A549 (cell line): ENCODE results near the gene RBM10. TPM values are rescaled to one million over a fixed set of nuclear protein-coding genes. Genes with fewer than 3 reads are reported as not detected.

ENCODE experiments used
- ATAC-seq, 2 experiments: fragments of 200-7000 bp in 1 of 2; fragments of >200 bp in 1 of 2; cut with Nextera tagmentation in 1 of 2; cut with Tn5 transposase in 1 of 2; 3 replicates each; pipeline versions ENCODE4 v1.8.0 to v1.9.1; 2018 to 2020; ENCODE audit warnings: mild to moderate bottlenecking in 1 of 2, moderate library complexity in 1 of 2
- CTCF ChIA-PET: fragments of 300-600 bp; sonication (Branson Sonifier 250); formaldehyde crosslinking; extraction: SDS; loops from one replicate; lab custom pipeline; 2021; ENCODE audit warnings: antibody characterized with exemption, inconsistent platforms; lab: Yijun Ruan, JAX
- POLR2A ChIA-PET: fragments of 350-600 bp; formaldehyde crosslinking; extraction: SDS; loops from one replicate; lab custom pipeline; 2021; ENCODE audit warnings: antibody characterized with exemption, inconsistent platforms; lab: Yijun Ruan, JAX
- DNase-seq, 2 experiments: peaks; one replicate each; pipeline versions ENCODE4 v3.0.0 to v3.0.0-alpha.2; 2011 to 2016; ENCODE audit warnings: low read depth in 1 of 2, low spot score in 1 of 2
- FAIRE-seq: peaks from 2 replicates; lab custom pipeline; 2011; peaks lifted over from hg19 to GRCh38; lab: Jason Lieb, UNC
- H3K27ac ChIP-seq, 2 experiments: fragments of >200 bp; sonication (Bioruptor Twin); formaldehyde crosslinking; 3 replicates each; pipeline ENCODE4 v1.5.1; 2016 to 2017
- H3K4me1 ChIP-seq: fragments of >200 bp; sonication (Bioruptor Twin); formaldehyde crosslinking; 3 replicates; pipeline ENCODE4 v1.6.1; 2016
- H3K4me2 ChIP-seq: fragments of >200 bp; sonication (Bioruptor Twin); formaldehyde crosslinking; 3 replicates; pipeline ENCODE4 v1.6.1; 2016
- H3K4me3 ChIP-seq: fragments of >200 bp; sonication (Bioruptor Twin); formaldehyde crosslinking; 3 replicates; pipeline ENCODE4 v1.5.1; 2016
- H3K9me3 ChIP-seq: fragments of >200 bp; sonication (Bioruptor Twin); formaldehyde crosslinking; 3 replicates; pipeline ENCODE4 v1.6.1; 2016
- BHLHE40 ChIP-seq: IDR thresholded peaks from 2 replicates; pipeline ENCODE4 v1.6.1; 2012; ENCODE audit warnings: low read depth, low read length, inconsistent platforms
- EHMT2 ChIP-seq: fragments of 200-600 bp; sonication (generic); IDR thresholded peaks from 2 replicates; pipeline ENCODE4 v1.6.1; 2016; ENCODE audit warnings: antibody characterized with exemption, low read depth, mild to moderate bottlenecking, moderate library complexity
- HEYL ChIP-seq: fragments of 250-450 bp; sonication (Bioruptor Pico); IDR thresholded peaks from 2 replicates; pipeline ENCODE4 v1.8.0; 2021; ENCODE audit warnings: mild to moderate bottlenecking, moderate library complexity
- JUN ChIP-seq, 2 experiments: fragments of >200 bp; sonication (Bioruptor Twin); formaldehyde crosslinking; IDR thresholded peaks; 2 replicates in 1 of 2; 3 replicates in 1 of 2; pipeline ENCODE4 v1.6.1; 2016 to 2017
- MAFK ChIP-seq: fragments of 450-650 bp; IDR thresholded peaks from 2 replicates; pipeline ENCODE4 v1.6.1; 2014; ENCODE audit not compliant: partially characterized antibody
- PHF8 ChIP-seq: fragments of 200-600 bp; sonication (generic); IDR thresholded peaks from 2 replicates; pipeline ENCODE4 v1.6.1; 2016; ENCODE audit warnings: low read depth, mild to moderate bottlenecking, antibody characterized with exemption, moderate library complexity, borderline replicate concordance
- POLR2A ChIP-seq: IDR thresholded peaks from 2 replicates; pipeline ENCODE4 v1.6.1; 2012; ENCODE audit warnings: mild to moderate bottlenecking, low read length
- TFCP2L1 ChIP-seq: fragments of 250-450 bp; sonication (Bioruptor Pico); IDR thresholded peaks from 2 replicates; pipeline ENCODE4 v1.5.0; 2021; ENCODE audit warnings: mild to moderate bottlenecking
- WGBS: methylation state at CpG from one replicate; pipeline ENCODE4 v1.1.6; 2017; ENCODE audit errors: missing lambda C conversion rate; 5-methylcytosine and 5-hydroxymethylcytosine counted together
- polyA plus RNA-seq, 4 experiments: library from polyadenylated mRNA; depleted of rRNA in 3 of 4; stranded (reverse); fragments of >200 nt; fragmentation: RNase III in 1 of 4; extraction: RNeasy Plus Mini Kit Qiagen cat#74134 plus additional on column Dnase treatment in 1 of 4; gene quantifications; 2 replicates in 3 of 4; 3 replicates in 1 of 4; pipeline ENCODE4 v1.2.3, GENCODE V29; 2011 to 2017
- small RNA-seq, 6 experiments: library from RNA; depleted of rRNA; stranded (forward); fragments of <200 nt; gene quantifications; one replicate each; pipeline ENCODE3, GENCODE V24; 2012
- TF ChIP-seq, protein P1 (sequence below): fragments of >200 bp; sonication (Bioruptor Twin); formaldehyde crosslinking; IDR thresholded peaks from 3 replicates; pipeline ENCODE4 v1.5.1; 2016

RBM10 gene
- polyA plus RNA-seq, 2 of the 4 experiments (the other 2 are of a cell fraction), result 21.1 to 29.8 TPM

DNA sequence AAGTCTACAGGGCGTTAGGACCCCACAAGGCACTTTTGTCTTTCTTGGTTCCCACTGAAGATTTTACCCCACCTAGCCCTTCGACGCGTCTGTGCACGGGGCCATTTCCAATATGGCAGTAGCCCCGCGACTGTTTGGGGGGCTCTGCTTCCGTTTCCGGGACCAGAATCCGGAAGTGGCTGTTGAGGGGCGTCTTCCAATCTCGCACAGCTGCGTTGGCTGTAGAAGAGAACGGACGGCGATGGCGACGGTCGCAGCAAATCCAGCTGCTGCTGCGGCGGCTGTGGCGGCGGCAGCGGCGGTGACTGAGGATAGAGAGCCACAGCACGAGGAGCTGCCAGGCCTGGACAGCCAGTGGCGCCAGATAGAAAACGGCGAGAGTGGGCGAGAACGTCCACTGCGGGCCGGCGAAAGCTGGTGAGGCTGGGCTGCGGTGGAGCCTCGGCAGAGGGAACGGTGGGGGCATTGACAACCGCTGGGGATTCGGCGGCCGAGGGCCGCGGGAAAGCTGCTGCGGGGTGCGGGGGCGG lies 87.8 kb downstream of the RBM10 start, which contains the start of gene USP11 (continued):
- peak; percentile 63; the same call in 1 of the 2 replicates for TF ChIP-seq PHF8

DNA sequence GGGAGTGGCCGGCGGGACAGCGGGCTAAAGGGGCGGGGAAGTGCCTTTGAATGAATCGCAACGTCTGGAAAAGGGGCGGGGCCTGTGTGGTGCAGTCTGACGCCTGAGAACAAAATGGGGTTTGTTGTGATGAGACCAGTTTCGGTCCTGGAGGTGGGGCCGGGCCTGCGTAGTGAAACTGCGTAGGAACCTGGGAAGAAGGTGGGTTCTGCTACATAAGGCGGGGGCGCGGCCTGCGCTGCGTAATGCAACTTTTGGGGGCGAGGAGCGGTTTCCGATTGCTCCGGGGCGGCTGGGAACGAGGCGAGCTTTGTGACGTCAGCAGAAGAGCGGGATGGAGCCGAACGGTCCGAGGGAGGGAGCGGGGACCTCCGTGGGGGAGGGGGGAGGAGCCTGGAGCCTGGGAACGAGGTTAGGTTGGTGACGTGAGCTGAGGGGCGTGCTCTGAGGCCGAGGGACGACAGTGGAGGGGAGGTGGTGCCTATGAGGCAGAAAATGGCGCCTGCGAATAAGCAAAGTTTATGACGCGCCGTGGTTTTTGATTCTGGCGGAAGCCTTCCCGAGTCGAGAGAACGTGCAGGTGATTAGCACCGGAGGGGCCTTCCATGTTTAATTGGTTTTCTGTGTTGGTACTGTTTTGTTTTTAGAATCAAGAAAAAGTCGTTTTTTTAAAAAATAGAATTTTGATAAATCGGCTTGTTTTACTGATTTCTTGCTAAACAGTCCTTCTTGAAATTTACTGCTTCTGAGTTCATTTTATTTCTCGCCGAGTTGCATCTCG lies 88.5 kb downstream of the RBM10 start:
- DNase-seq (peak; percentile 81 to 99), ATAC-seq (peak; percentile 93 to 94), FAIRE-seq (peak; percentile 7)
- CTCF ChIA-PET, result interaction anchor here (1.1 kb wide), 1 partner anchor 79 kb away, joined by 3 read pairs; no protein-coding TSS in a partner anchor
- H3K4me2 ChIP-seq, result peak overlapping the region; percentile 94
- peak overlapping the region; percentile 85 for H3K4me3 ChIP-seq
- peaks cover 22% of the 10 kb centered on the region for H3K4me1 ChIP-seq
- H3K27ac ChIP-seq, result peak overlapping the region; percentile 93 to 95
- WGBS, result 1% methylated on average over 31 of the region's 51 CpGs
- no peak for TF ChIP-seq HEYL (CRISPR knock-in tag)
- peak; percentile 20 for TF ChIP-seq MAFK
- TF ChIP-seq BHLHE40, result no peak
- peak; percentile 15 to 48; a peak in 1 of 5 replicates for TF ChIP-seq JUN (IDR thresholded peaks at IDR 0.05)
- peak; percentile 32 for TF ChIP-seq POLR2A
- POLR2A ChIA-PET, result interaction anchor here (0.6 to 3.3 kb wide), 14 partner anchors 12 to 1634 kb away, joined by 3 to 43 read pairs (median 4); partner anchors contain the start of genes CDK16 and RBM3
- H3K9me3 ChIP-seq, result no peaks in the 10 kb centered on the region

DNA sequence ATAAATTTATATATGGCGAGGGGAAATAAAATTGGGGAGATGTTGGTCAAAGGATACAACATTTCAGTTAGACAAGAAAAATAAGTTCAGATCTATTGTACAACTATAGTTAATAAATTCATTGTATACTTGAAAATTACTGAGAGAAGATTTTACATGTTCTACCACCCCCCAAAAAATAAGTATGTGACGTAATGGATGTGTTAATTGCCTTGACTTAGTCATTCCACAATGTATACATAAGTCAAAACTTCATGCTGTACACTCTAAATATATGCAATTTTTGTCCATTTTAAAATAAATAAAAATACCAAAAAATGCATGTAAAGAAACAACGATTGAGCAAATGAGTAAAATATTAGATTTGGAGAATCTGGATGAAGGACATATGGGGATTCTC lies 89.6 kb downstream of the RBM10 start:
- Histone ChIP-seq H3K4me3 (peak overlapping the region; percentile 85), H3K4me2 (peak overlapping the region; percentile 94), H3K9me3 (no peaks in the 10 kb centered on the region), H3K4me1 (peaks cover 22% of the 10 kb centered on the region), H3K27ac (peak overlapping the region in 1 of 2 experiments; percentile 87; a peak in 3 of 6 replicates)
- FAIRE-seq (no peak), DNase-seq (no peak), ATAC-seq (no peak)
- WGBS, result 61% methylated on average over 3 of the region's 3 CpGs
- ChIA-PET CTCF (interaction anchor here (1.0 kb wide), 1 partner anchor 289 kb away, joined by 4 read pairs; no protein-coding TSS in a partner anchor), POLR2A (no interaction called here)
- TF ChIP-seq, protein P1, sequence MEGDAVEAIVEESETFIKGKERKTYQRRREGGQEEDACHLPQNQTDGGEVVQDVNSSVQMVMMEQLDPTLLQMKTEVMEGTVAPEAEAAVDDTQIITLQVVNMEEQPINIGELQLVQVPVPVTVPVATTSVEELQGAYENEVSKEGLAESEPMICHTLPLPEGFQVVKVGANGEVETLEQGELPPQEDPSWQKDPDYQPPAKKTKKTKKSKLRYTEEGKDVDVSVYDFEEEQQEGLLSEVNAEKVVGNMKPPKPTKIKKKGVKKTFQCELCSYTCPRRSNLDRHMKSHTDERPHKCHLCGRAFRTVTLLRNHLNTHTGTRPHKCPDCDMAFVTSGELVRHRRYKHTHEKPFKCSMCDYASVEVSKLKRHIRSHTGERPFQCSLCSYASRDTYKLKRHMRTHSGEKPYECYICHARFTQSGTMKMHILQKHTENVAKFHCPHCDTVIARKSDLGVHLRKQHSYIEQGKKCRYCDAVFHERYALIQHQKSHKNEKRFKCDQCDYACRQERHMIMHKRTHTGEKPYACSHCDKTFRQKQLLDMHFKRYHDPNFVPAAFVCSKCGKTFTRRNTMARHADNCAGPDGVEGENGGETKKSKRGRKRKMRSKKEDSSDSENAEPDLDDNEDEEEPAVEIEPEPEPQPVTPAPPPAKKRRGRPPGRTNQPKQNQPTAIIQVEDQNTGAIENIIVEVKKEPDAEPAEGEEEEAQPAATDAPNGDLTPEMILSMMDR, result no peak

DNA sequence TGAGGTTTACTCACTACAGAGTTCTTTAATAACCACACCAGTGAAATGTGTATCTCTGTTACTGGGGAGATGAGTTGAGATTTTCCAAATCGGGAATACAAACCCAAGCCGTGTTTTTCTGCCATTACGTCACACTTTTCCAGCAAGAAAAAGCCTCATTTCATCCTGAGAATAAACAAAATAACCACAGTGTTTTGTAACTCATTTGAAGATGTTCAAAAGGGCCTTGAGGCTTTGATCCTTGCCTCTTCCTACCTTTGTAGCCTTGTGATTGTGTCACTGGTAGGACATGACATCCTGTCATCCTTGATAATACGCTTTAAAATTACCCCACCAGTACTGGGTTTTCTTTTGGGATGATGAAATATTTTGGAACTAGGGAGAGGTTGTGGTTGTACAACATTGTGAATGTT lies 90.7 kb downstream of the RBM10 start:
- no peaks in the 10 kb centered on the region for H3K9me3 ChIP-seq
- no peak for ATAC-seq
- CTCF ChIA-PET, result interaction anchor here (1.0 kb wide), 1 partner anchor 288 kb away, joined by 4 read pairs; no protein-coding TSS in a partner anchor
- FAIRE-seq, result no peak
- H3K27ac ChIP-seq, result no peak overlapping the region
- H3K4me3 ChIP-seq, result no peak overlapping the region
- no peak for DNase-seq
- TF ChIP-seq EHMT2 (no peak), TFCP2L1 (CRISPR knock-in tag) (no peak)
- TF ChIP-seq, all 56 proteins: peak for 0
- POLR2A ChIA-PET, result no interaction called here
- Histone ChIP-seq H3K4me2 (peak overlapping the region; percentile 94; the same call in 1 of the 3 replicates), H3K4me1 (peaks cover 22% of the 10 kb centered on the region)
- WGBS, result 88% methylated on average over 4 of the region's 4 CpGs

Small RNAs within 50 kb of the gene (small RNA-seq; reads per million reads assigned to genes)
- gene RNU12-2P, result 0 to 0.43 (median 0) reads per million in 6 experiments

Other genes starting within 250 kb of the RBM10 start
- 19.8 and 28.8 TPM in 2 replicates for gene JADE3, start 232.8 kb upstream of the RBM10 start, polyA plus RNA-seq (2011; rRNA removed)
- gene JADE3, start 232.8 kb upstream of the RBM10 start, polyA plus RNA-seq (2017; fragmentation: RNase III; extraction: RNeasy Plus Mini Kit Qiagen cat#74134 plus additional on column Dnase treatment), result 10.4 to 10.6 TPM (median 10.5 TPM) in 3 replicates
- 0.14 TPM in 1 of 2 replicates, not detected in the other for gene RGN, start 66.8 kb upstream of the RBM10 start, polyA plus RNA-seq (2011; rRNA removed)
- 0.28 TPM in 1 of 3 replicates, not detected in the others for gene RGN, start 66.8 kb upstream of the RBM10 start, polyA plus RNA-seq (2017; fragmentation: RNase III; extraction: RNeasy Plus Mini Kit Qiagen cat#74134 plus additional on column Dnase treatment)
- 84.5 and 101 TPM in 2 replicates for gene NDUFB11, start 519 bp upstream of the RBM10 start, polyA plus RNA-seq (2011; rRNA removed)
- 139 to 147 TPM (median 145 TPM) in 3 replicates for gene NDUFB11, start 519 bp upstream of the RBM10 start, polyA plus RNA-seq (2017; fragmentation: RNase III; extraction: RNeasy Plus Mini Kit Qiagen cat#74134 plus additional on column Dnase treatment)
- 160 and 192 TPM in 2 replicates for gene UBA1, start 48.6 kb downstream of the RBM10 start, polyA plus RNA-seq (2011; rRNA removed)
- 188 to 196 TPM (median 192 TPM) in 3 replicates for gene UBA1, start 48.6 kb downstream of the RBM10 start, polyA plus RNA-seq (2017; fragmentation: RNase III; extraction: RNeasy Plus Mini Kit Qiagen cat#74134 plus additional on column Dnase treatment)
- gene CDK16, start 73.5 kb downstream of the RBM10 start, polyA plus RNA-seq (2011; rRNA removed), result 111 and 121 TPM in 2 replicates
- 101 to 115 TPM (median 105 TPM) in 3 replicates for gene CDK16, start 73.5 kb downstream of the RBM10 start, polyA plus RNA-seq (2017; fragmentation: RNase III; extraction: RNeasy Plus Mini Kit Qiagen cat#74134 plus additional on column Dnase treatment)
- gene USP11, start 87.8 kb downstream of the RBM10 start, polyA plus RNA-seq (2011; rRNA removed), result 35.6 and 36.6 TPM in 2 replicates
- 43.5 to 53.3 TPM (median 50.0 TPM) in 3 replicates for gene USP11, start 87.8 kb downstream of the RBM10 start, polyA plus RNA-seq (2017; fragmentation: RNase III; extraction: RNeasy Plus Mini Kit Qiagen cat#74134 plus additional on column Dnase treatment)
- 0.06 and 0.13 TPM in 2 replicates for gene ZNF157, start 225.4 kb downstream of the RBM10 start, polyA plus RNA-seq (2011; rRNA removed)
- 0.05 to 0.08 TPM (median 0.05 TPM) in 3 replicates for gene ZNF157, start 225.4 kb downstream of the RBM10 start, polyA plus RNA-seq (2017; fragmentation: RNase III; extraction: RNeasy Plus Mini Kit Qiagen cat#74134 plus additional on column Dnase treatment)